ENCODE data around the gene NWD2. TPM values are rescaled to one million over a fixed set of nuclear protein-coding genes. Genes with fewer than 3 reads are reported as not detected.

NWD2 gene
- total and polyA plus RNA-seq, 10 of the 15 experiments (the other 5 are each of a cell fraction or from before 2014, with no cell fraction given) = not detected

DNA sequence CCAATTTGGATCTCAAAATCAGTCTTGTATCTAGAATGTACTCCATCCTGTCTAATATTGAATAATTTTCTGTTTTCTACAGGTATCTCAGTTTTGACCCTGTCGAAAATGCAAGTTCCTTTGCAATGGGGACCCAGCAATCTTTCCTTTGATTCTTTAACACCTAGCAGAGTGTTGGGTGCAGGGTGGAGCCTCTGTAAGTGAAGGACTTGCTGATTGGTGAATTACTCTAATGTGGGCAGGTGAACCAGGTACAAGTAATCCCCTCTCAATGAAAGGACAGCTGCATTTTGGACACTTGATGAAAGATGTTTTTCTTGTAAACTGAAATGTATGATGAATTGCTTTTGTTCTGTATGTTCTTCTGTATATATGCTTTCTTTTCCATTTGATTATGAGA lies 54.9 kb downstream of the NWD2 start:
- Histone ChIP-seq H3K4me1 (ENCODE audit: control insufficient read depth, insufficient read depth, low read length) (no peaks in the 10 kb centered on the region), H3K79me2 (ENCODE audit: control insufficient read depth, insufficient read depth, low read length) (no peaks in the 10 kb centered on the region), H3K4me3 (no peak overlapping the region), H3K36me3 (ENCODE audit: control insufficient read depth in 2 of 2, insufficient read depth in 2 of 2, low read length in 1 of 2) (no peaks in the 10 kb centered on the region), H4K20me1 (ENCODE audit: control insufficient read depth, insufficient read depth) (no peaks in the 10 kb centered on the region), H3K27ac (ENCODE audit: control insufficient read depth, insufficient read depth) (no peak overlapping the region), H3K9ac (ENCODE audit: control insufficient read depth, insufficient read depth, low read length) (no peak overlapping the region), H2AFZ (ENCODE audit: control insufficient read depth, low read depth, low read length) (no peak overlapping the region), H3K27me3 (replicated peaks in 1 of 2; ENCODE audit: control insufficient read depth in 2 of 2, insufficient read depth in 2 of 2, low read length in 1 of 2) (no peaks in the 10 kb centered on the region), H3K4me2 (ENCODE audit: control insufficient read depth, insufficient read depth) (no peak overlapping the region), H3K9me3 (replicated peaks; ENCODE audit: control insufficient read depth, insufficient read depth, low read length) (no peaks in the 10 kb centered on the region)
- in situ Hi-C loops (cut with MboI) (no loop called here), intact Hi-C loops (cut with micrococcal nuclease; ENCODE audit: unreplicated experiment) (no loop called here)
- DNase-seq (ENCODE audit: low read depth, low spot score) = no peak
- SMC1A ChIA-PET (ENCODE audit: uncharacterized antibody, unreplicated experiment) = interaction anchor here (0.6 kb wide), 1 partner anchor 1292 kb away, joined by 3 read pairs; no protein-coding TSS in a partner anchor
- TF ChIP-seq GATAD2B (conservative IDR thresholded peaks at IDR 0.05; ENCODE audit: low read depth) = no peak
- RAD21 ChIA-PET (ENCODE audit: unreplicated experiment) = no interaction called here
- no peak; the same call in 2 of the 3 replicates for ATAC-seq
- no TSS peak for BruUV-seq (replicated peaks)
- WGBS (ENCODE audit: insufficient coverage, insufficient replicate concordance, low lambda C conversion rate, missing lambda C conversion rate) = 0% methylated on average over 1 of the region's 1 CpG
- CTCF ChIA-PET = no interaction called here
- no peak for FAIRE-seq
- POLR2A ChIA-PET = no interaction called here

DNA sequence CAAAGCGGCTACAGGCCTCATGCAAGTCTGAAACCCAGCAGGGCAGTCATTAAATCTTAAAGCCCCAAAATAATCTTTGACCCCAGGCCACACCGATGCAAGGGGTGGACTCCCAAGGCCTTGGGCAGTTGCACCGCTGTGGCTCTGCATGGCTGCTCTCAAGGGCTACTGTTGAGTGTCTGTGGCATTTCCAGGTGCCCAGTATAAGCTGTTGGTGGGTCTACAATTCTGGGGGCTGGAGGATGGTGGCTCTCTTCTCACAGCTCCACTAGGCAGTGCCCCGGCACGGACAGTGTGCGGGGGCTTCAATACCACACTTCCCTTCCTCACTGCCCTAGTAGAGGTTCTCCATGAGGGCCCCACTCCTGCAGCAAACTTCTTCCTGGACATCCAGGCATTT lies 60.1 kb downstream of the NWD2 start:
- H3K79me2 ChIP-seq (ENCODE audit: control insufficient read depth, insufficient read depth, low read length) = no peaks in the 10 kb centered on the region
- SMC1A ChIA-PET (ENCODE audit: uncharacterized antibody, unreplicated experiment) = no interaction called here
- no peak overlapping the region for H2AFZ ChIP-seq (ENCODE audit: control insufficient read depth, low read depth, low read length)
- TF ChIP-seq PAX8 (IDR thresholded peaks at IDR 0.05) = no peak
- TF ChIP-seq CHD1 (IDR thresholded peaks at IDR 0.05; ENCODE audit: low read depth, low read length) = no peak
- no peak for TF ChIP-seq RCOR1 (conservative IDR thresholded peaks at IDR 0.05; ENCODE audit: low read depth, low read length)
- no peak for TF ChIP-seq NFYA (IDR thresholded peaks at IDR 0.05; ENCODE audit: borderline replicate concordance, low read depth, low read length)
- TF ChIP-seq, protein P1, sequence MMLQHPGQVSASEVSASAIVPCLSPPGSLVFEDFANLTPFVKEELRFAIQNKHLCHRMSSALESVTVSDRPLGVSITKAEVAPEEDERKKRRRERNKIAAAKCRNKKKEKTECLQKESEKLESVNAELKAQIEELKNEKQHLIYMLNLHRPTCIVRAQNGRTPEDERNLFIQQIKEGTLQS (IDR thresholded peaks at IDR 0.05; ENCODE audit: borderline replicate concordance, extremely low read depth, low read depth, low read length) = no peak
- no peak for TF ChIP-seq RAD51 (IDR thresholded peaks at IDR 0.05)
- TF ChIP-seq EP300 (IDR thresholded peaks at IDR 0.05; ENCODE audit: borderline replicate concordance in 1 of 2, control insufficient read depth in 1 of 2, low read depth in 2 of 2, low read length in 2 of 2) = no peak
- TF ChIP-seq, protein P2, sequence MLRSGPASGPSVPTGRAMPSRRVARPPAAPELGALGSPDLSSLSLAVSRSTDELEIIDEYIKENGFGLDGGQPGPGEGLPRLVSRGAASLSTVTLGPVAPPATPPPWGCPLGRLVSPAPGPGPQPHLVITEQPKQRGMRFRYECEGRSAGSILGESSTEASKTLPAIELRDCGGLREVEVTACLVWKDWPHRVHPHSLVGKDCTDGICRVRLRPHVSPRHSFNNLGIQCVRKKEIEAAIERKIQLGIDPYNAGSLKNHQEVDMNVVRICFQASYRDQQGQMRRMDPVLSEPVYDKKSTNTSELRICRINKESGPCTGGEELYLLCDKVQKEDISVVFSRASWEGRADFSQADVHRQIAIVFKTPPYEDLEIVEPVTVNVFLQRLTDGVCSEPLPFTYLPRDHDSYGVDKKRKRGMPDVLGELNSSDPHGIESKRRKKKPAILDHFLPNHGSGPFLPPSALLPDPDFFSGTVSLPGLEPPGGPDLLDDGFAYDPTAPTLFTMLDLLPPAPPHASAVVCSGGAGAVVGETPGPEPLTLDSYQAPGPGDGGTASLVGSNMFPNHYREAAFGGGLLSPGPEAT (IDR thresholded peaks at IDR 0.05; ENCODE audit: low read depth) = no peak
- TF ChIP-seq, protein P3, sequence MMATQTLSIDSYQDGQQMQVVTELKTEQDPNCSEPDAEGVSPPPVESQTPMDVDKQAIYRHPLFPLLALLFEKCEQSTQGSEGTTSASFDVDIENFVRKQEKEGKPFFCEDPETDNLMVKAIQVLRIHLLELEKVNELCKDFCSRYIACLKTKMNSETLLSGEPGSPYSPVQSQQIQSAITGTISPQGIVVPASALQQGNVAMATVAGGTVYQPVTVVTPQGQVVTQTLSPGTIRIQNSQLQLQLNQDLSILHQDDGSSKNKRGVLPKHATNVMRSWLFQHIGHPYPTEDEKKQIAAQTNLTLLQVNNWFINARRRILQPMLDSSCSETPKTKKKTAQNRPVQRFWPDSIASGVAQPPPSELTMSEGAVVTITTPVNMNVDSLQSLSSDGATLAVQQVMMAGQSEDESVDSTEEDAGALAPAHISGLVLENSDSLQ (IDR thresholded peaks at IDR 0.05) = no peak
- TF ChIP-seq CREM (IDR thresholded peaks at IDR 0.05; ENCODE audit: low read depth) = no peak
- TF ChIP-seq SMAD1 (IDR thresholded peaks at IDR 0.05; ENCODE audit: low read depth, partially characterized antibody) = no peak
- TF ChIP-seq ZNF384 (IDR thresholded peaks at IDR 0.05; ENCODE audit: borderline replicate concordance, low read depth, low read length) = no peak
- TF ChIP-seq MYB (IDR thresholded peaks at IDR 0.05; ENCODE audit: borderline replicate concordance, low read depth, low read length) = no peak
- no peak for TF ChIP-seq JUNB (IDR thresholded peaks at IDR 0.05)
- TF ChIP-seq ZSCAN29 (IDR thresholded peaks at IDR 0.05) = no peak
- TF ChIP-seq GATAD2B (conservative IDR thresholded peaks at IDR 0.05; ENCODE audit: low read depth) = no peak
- no TSS peak for BruUV-seq (replicated peaks)
- H3K4me3 ChIP-seq = no peak overlapping the region
- no peaks in the 10 kb centered on the region; the same call in 2 of the 3 replicates for H3K9me3 ChIP-seq (replicated peaks; ENCODE audit: control insufficient read depth, insufficient read depth, low read length)
- FAIRE-seq (no peak), DNase-seq (ENCODE audit: low read depth, low spot score) (no peak), ATAC-seq (no peak)
- no peaks in the 10 kb centered on the region for H4K20me1 ChIP-seq (ENCODE audit: control insufficient read depth, insufficient read depth)
- H3K27ac ChIP-seq (ENCODE audit: control insufficient read depth, insufficient read depth) = no peak overlapping the region
- H3K36me3 ChIP-seq (ENCODE audit: control insufficient read depth in 2 of 2, insufficient read depth in 2 of 2, low read length in 1 of 2) = no peaks in the 10 kb centered on the region
- RAD21 ChIA-PET (ENCODE audit: unreplicated experiment) = no interaction called here
- no peaks in the 10 kb centered on the region for H3K27me3 ChIP-seq (replicated peaks in 1 of 2; ENCODE audit: control insufficient read depth in 2 of 2, insufficient read depth in 2 of 2, low read length in 1 of 2)
- CTCF ChIA-PET = no interaction called here
- 45% methylated on average over 6 of the region's 6 CpGs for WGBS (ENCODE audit: insufficient coverage, insufficient replicate concordance, low lambda C conversion rate, missing lambda C conversion rate)
- H3K4me1 ChIP-seq (ENCODE audit: control insufficient read depth, insufficient read depth, low read length) = no peaks in the 10 kb centered on the region
- no peak overlapping the region for H3K9ac ChIP-seq (ENCODE audit: control insufficient read depth, insufficient read depth, low read length)
- in situ Hi-C loops (cut with MboI) (no loop called here), intact Hi-C loops (cut with micrococcal nuclease; ENCODE audit: unreplicated experiment) (no loop called here)
- H3K4me2 ChIP-seq (ENCODE audit: control insufficient read depth, insufficient read depth) = no peak overlapping the region
- POLR2A ChIA-PET = no interaction called here
